NOMO-1 (cell line): ENCODE results near the gene NEFH.

Experiments
- DNase-seq, 2 experiments: peaks; one replicate each; lab custom pipeline; 2025; ENCODE audit not compliant: unreplicated experiment in 2 of 2; lab: John Stamatoyannopoulos, UW

Gene NEFH

DNA sequence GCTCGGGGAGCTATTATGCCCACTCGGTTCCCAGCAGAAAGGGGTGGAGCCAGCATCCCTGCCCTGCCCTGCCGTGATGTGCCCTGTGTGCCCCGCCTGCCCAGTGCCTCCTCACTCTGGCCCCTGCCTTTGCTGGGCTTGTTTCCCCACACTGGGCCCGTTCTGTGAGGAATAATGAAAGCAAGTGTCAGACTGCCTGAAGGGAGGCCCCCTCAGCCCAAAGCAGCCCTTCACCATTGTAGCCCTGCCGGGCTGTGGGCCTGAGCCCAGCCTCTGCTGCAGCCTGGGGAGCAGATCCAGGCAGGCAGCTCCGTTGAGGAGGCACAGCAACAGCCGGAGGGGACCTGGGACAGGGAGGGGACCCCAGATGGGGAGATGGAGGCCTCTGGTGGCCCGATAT lies 20.2 kb upstream of the NEFH start:
- no peak for DNase-seq

DNA sequence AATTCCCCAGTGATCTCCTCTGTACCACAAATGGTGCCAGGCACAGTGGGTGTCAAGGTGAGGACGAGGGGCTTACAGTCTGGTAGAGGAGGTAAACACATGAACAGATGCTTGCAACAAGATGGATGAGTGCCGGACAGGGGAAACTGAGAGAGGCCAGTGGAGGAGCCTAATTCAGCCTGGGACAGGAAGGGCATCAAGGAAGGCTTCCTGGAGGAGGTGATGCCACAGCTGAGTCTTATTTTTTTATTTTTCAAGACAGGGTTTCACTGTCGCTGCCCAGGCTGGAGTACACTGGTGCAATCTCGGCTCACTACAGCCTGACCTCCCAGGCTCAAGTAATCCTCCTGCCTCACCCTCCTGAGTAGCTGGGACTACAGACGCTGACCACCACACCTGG lies 18.8 kb upstream of the NEFH start:
- DNase-seq = no peak

DNA sequence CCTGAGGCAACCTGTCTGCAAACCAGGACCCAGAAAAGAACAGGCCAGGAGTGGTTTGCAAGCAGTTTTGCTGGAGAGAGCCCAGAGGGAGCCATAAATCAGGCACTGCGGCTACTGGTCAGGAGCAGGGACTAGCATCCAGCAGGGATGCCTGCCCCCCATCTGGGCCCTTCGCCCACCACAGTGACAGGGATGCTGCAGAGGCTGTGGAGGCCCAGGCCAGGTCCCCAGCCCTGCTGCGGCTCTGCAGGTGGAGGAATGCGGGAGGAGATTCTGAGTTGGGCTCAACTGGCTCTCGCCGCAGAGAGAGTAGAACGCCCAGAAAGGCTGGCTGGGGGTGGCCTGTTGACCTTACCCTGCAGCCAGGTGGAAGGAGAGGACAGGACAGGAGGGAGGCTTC lies 16.4 kb upstream of the NEFH start:
- DNase-seq = no peak

DNA sequence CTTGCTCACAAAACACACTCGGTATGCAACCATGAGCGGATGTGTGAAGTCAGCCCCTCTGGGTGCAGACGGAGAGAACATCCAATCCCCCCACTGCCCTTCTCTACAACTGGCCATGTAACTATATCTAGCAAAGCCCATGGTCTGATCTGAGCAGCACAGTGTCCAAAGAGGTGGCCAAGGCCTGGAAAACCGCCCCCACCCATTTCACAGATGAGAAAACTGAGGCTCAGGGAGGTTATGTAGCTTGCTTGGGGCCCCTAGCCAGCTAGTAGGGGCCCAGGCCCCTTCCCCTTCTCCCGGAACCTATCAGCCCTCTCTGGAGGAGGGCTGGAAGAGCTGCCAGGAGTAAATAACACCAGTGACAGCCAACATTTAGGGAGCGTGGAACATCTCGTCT lies 15.4 kb upstream of the NEFH start:
- no peak for DNase-seq

DNA sequence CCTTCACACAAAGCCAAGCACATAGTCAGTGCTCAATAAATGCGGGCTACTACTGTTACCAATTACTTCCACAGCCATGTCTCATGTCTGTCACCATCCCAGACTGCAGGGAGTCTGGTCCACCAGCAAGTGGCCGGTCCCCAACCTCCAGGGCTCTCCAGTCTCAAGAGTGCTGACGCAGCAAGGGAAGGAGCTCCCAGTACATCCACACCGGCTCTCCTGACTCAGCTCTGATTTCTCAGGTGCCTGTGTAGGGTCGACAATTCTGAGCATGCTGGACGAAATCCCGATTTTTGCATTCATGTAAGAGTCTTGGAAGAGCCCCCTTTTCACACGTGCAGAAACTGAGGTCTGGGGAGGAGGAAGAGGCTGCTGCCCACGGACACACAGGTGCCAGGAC lies 10.3 kb upstream of the NEFH start:
- DNase-seq = no peak

DNA sequence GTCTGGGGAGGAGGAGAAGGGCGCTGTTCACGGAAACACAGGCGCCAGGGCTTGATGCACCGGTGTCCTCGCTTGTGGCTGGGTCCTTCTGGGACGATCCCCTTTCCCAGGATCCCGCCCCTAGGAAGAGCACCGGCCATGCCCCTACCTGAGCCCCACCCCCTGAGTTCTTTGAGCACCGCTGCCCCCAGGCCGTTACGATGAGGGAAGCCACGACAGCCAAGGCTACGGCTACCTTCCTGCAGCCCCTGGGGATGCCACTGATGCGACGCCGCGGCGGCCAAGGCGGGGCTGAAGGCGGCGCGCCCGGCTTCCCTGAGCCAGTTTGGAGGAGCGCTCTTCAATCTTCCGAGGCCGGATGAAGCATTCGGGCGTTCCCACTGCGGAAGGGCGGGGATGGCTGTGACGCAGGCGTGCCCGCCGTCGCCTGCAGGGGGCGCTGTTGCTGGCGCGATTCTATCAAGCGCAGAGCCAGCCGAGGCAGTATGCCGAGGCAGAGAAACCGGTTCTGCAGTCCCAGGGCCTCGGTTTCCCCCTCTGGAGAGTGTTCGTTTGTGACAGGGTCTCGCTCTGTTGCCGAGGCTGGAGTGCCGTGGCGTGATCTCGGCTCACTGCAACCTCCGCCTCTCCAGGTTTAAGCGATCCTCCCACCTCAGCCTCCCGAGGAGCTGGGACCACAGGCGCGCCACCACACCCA lies 9.7 kb upstream of the NEFH start:
- peak; percentile 32 to 45 for DNase-seq

DNA sequence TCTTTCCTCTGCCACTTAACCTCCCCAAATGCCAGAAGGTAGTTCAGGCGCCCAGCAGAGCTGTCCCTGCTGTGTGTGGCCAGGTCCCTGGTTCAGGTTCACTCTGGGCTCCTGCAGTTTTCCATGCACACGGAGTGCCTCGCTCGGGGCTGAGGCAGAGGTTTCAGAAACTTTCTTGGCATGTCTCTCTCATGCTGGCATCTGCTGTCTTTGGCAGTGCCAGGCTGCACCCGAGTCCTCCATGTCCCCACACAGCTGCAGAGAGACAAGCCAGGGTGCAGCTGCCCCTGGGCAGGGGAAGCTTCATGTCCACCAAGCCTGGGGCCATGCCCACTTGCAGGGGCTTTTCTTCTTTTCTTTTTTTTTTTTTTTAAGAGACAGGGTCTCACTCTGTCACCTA lies 7.0 kb upstream of the NEFH start:
- no peak for DNase-seq

DNA sequence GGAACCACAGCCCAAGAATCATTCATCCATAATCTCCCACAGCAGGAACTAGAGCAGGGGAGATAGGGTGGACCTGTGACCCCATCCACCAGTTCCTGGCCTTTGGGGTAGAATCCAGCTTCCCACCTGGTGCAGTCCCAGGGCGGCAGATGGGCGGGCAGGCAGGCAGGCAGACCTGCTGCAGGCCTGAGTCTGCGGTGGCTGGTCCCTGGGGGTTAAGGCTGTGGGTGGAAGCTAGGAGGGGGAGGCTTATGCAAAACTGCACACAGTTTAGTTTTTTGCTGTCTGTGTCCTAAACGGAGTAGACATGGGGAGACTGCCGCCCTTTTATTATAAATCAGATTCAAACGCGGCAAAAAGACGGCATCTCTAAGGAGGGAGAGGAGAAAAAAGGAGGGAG lies 4.5 kb upstream of the NEFH start:
- DNase-seq = no peak

DNA sequence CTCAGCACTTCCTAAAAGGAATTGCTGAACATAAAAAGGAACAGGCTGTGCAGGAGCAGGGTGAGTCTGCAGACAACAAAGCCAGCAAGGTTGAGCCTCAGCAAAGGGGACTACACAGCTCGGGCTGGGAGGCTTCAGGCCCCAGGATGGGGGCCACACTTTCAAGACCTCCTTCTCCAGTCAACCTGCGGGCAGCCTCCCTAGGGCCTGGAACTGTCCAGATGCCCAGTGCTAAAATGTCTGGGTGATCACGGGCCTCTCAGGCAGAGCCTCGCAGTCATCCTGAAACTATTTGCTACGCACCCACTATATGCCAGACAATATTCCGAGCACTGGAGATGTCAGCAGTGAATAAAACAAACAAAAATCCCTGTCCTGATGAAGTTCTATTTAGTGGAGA lies 3.9 kb upstream of the NEFH start:
- DNase-seq = no peak

DNA sequence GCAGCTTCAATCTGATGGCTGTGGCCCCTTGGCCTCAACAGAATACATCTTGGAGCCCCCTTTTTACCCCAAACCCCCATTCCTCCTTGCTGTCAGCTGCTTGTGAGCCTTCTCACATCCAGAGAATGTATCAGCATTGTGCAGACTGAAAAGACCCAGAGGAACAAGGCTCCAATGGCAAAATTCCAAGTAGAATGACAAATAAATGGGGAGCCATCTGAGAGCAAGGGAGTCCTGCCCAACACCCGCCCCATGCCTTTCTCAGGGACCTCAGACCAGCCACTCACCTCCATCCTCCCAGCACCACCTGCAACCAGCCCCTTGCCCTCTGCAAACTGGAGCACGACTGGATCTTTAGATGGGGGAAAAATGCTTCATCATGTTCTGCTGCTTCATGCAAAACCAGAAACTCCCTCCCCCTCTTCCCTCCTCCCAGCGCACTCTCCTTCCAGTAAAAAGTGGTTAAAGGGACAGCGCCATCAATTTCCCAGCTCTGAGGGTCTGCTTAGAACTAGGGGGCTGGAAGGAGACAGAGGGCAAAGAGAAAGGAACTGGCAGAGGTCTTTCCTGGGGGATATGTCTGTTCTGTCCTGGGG lies 2.2 kb upstream of the NEFH start:
- no peak for DNase-seq

DNA sequence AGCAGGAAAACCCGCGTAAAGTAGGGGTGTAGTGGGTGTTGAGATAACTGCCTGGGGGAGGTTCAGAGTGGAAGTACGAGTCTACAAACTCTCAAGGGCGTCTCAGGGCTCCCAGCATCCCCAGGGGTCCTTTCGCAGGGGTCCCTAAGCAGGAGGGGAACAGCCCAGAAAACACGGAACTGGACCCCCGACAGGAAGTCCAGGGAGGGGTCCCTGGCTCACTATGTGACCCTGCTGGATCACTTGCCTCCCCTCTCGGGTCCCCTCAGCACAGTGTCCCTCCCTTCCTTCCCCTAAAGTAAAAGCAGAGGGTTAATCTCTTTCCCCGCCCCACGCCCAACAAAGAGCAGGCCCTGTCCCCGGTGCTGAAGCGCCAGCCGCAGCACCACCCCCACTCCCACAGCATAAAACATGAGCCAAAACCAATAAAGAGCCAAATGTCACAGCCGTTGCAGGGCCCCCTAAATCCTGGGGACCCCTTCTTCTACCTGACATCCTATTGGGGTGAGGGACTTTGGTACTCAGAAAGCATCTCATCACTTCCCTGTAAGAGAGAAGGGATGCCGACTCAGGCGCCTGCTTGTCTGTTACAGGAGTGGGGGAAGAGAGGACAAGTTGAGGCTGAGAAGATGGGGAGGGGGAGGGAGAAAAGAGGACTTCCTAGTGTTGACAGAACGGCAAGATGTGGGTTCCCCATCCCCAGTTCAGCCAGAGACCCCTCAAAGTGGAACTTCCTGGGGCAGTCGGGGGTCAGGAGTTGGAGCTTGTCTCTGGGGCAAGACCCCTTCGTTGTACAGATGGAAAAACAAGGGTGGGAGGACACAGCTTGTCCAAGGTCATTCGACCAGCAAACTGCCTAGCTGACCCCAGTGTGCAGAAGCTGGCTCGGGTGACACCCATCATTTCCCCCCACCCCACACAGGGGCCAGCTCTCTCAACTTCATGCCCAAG lies 1.4 kb upstream of the NEFH start:
- DNase-seq = peak in 1 of 2 experiments; percentile 17

DNA sequence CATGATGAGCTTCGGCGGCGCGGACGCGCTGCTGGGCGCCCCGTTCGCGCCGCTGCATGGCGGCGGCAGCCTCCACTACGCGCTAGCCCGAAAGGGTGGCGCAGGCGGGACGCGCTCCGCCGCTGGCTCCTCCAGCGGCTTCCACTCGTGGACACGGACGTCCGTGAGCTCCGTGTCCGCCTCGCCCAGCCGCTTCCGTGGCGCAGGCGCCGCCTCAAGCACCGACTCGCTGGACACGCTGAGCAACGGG lies 169 bp downstream of the NEFH start:
- no peak for DNase-seq

DNA sequence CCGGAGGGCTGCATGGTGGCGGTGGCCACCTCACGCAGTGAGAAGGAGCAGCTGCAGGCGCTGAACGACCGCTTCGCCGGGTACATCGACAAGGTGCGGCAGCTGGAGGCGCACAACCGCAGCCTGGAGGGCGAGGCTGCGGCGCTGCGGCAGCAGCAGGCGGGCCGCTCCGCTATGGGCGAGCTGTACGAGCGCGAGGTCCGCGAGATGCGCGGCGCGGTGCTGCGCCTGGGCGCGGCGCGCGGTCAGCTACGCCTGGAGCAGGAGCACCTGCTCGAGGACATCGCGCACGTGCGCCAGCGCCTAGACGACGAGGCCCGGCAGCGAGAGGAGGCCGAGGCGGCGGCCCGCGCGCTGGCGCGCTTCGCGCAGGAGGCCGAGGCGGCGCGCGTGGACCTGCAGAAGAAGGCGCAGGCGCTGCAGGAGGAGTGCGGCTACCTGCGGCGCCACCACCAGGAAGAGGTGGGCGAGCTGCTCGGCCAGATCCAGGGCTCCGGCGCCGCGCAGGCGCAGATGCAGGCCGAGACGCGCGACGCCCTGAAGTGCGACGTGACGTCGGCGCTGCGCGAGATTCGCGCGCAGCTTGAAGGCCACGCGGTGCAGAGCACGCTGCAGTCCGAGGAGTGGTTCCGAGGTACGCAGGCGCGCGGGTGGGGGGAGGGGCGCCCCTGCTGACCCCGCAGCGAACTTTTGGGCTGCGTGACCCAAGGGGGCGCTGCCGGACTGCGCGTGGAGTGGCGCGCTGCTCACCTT lies 670 bp downstream of the NEFH start:
- DNase-seq = peak; percentile 60 to 77

DNA sequence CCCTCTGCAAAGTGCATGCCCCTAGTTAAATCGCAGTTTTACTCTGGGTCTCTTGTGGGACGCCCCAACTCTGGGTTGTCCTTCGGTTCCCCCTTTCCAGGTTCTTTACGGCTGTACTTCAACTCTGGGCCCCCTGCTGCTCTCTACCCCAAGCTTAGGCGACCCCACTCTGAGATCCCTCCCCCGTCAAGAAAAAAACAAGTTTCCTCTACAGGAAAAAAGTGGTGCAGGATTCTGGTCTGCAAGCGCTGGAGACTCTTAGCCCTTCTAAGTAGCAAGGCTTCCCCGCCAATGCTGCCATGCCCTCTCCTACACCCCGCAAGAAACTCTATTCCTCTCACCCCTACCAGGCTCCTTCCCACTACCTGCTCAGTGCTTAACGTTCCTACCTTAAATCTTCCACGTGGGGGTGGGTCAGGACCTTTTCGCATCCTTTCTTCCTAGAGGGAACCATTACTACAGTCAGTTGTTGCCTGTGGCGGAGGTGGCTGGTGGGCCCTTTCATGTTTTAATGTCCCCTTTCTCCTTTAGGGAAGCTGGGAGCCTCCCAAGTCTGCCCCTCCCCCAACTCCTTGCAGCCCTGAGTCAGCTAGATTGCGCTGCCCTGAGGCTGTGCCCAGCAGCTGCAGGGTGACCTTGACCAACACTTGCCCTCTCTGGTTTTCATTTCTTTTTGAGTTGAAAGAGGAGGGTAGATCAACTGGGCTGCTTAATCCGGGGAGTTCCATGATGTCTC lies 1.4 kb downstream of the NEFH start:
- no peak for DNase-seq

DNA sequence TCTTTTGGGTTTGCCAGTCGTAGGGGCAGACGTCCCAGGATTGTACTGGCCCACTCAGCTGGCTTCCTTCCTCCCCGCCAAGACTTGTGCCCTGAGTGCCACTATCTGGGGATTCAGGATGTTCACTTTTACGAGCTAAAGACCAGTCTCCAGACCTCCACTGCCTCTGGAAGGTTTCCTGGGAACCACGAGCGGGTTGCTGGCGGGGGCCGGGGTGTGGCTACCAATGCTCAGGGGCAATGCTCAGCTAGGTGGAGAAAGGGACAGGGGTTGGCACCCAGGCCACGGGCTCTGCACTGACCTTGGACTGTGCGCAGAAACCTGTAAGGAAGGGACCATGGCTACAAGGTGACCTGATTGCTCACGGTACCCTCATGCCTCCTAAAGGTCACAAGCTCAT lies 2.2 kb downstream of the NEFH start:
- DNase-seq = no peak

DNA sequence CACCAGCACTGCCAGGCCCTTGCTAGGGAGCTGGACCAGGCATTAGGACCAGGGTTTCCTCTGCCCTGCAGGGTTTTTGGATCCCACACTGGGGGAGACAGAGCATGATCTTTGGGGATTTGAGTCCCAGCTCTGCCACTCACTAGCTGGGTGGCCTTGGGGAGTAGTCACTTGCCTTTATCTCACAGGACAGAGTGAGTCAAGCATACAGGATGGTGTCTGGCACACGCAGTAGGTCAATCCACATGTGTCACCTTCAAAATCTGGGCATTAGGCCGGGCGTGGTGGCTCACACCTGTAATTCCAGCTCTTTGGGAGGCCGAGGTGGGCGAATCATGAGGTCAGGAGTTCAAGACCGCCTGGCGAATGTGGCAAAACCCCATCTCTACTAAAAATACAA lies 2.7 kb downstream of the NEFH start:
- no peak for DNase-seq

DNA sequence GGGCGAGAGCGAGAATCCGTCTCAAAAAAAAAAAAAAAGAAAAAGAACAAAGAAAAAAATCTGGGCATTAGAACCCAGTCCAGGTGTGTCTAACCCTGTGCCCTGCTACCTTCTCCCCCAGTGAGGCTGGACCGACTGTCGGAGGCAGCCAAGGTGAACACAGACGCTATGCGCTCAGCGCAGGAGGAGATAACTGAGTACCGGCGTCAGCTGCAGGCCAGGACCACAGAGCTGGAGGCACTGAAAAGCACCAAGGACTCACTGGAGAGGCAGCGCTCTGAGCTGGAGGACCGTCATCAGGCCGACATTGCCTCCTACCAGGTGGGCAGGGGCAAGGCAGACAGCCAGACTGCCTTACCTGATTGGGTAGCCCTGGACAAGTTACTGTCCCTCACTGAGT lies 3.2 kb downstream of the NEFH start:
- no peak for DNase-seq

DNA sequence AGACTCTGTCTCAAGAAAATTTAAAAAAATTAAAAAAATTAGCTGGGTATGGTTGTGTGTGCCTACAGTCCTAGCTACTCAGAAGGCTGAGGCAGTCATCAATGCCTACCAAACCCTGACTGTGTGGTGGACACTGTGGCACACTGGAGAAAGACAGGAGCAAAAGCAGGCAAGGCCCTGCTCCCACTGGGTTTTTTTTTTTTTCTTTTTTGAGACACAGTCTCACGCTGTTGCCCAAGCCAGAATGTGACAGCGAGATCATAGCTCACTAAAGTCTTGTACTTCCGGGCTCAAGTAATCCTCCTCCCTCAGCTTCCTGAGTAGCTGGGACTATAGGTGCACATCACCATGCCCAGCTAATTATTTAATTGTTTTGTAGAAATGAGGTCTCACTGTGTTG lies 4.6 kb downstream of the NEFH start:
- DNase-seq = no peak

DNA sequence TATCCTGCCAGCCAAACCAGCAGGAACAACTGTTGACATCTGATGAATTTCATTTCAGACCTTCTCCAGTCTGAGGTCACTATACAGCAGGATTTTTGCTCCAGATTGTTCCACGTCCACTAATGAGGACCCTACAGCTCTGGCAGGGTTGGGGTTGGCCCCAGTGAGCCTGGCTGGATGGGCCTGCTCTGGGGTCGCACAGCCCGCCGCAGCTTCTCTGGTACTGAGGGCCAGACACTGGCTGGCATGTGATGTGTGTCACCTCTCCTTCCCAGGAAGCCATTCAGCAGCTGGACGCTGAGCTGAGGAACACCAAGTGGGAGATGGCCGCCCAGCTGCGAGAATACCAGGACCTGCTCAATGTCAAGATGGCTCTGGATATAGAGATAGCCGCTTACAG lies 5.4 kb downstream of the NEFH start:
- no peak for DNase-seq

DNA sequence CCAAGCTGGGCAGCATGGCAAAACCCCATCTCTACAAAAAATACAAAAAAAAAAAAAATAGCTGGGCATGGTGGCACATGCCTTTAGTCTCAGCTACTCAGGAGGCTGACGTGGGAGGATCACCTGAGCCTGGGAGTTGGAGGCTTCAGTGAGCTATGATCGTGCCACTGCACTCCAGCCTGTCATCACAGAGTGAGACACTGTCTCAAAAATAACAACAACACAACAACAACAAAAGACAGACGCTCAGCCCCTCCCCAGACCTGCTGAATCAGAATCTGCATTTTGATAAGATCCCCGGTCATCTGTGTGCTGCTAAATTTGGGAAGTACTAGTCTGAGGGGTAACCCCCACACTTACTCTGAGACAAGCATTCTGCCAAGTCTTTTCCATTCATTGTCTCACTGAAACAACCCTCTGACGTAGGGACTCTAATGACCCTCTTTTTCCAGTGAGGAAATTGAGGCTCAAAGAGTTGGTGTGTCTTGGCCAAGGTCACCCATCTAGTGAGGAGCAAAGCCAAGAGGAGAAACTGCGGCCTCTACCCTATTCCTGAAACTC lies 7.5 kb downstream of the NEFH start:
- no peak for DNase-seq
